GM21390 (cell line): Measurements from ENCODE around the gene ASTE1.
"Not testable (repeated sequence)": the region's sequence is repeated elsewhere in the genome, so short reads cannot be mapped to it uniquely, and the experiment has no call there.

Source experiments
- ATAC-seq: cut with Tn5 transposase; IDR thresholded peaks from one replicate; pipeline ENCODE4 v1.9.1; 2021; ENCODE audit not compliant: unreplicated experiment

The ASTE1 gene

GRCh38 chr3:131026321-131027151 is at the start of gene ASTE1, which contains the start of gene NEK11:
ASTE1 (minus strand) TSS chr3:131026825; CDS start chr3:131025306, 1,519 bp downstream.
NEK11 (plus strand) TSS chr3:131026877; CDS start chr3:131029709, 2,832 bp downstream.
- peak; percentile 98 for ATAC-seq

- ATAC-seq = peak; percentile 84
Observed at GRCh38 chr3:131075632-131076328, 49.2 kb upstream of the ASTE1 start.

- ATAC-seq = no peak
Observed at GRCh38 chr3:131072845-131073244, 46.2 kb upstream of the ASTE1 start.

GRCh38 chr3:131072099-131072559 is 45.5 kb upstream of the ASTE1 start:
- ATAC-seq = no peak

- ATAC-seq = peak; percentile 53
Observed at GRCh38 chr3:131067983-131068382, 41.4 kb upstream of the ASTE1 start.

GRCh38 chr3:131053043-131053859 is 26.6 kb upstream of the ASTE1 start:
- ATAC-seq = no peak

GRCh38 chr3:131050001-131050400 is 23.4 kb upstream of the ASTE1 start:
- no peak for ATAC-seq

- ATAC-seq = no peak
Observed at GRCh38 chr3:131048030-131048429, 21.4 kb upstream of the ASTE1 start.

- ATAC-seq = no peak
Observed at GRCh38 chr3:131047582-131047981, 21.0 kb upstream of the ASTE1 start.

GRCh38 chr3:131042271-131042985 is 15.8 kb upstream of the ASTE1 start:
- not testable (repeated sequence) for ATAC-seq

- ATAC-seq = no peak
Observed at GRCh38 chr3:131038326-131038725, 11.7 kb upstream of the ASTE1 start.

GRCh38 chr3:131036986-131037385 is 10.4 kb upstream of the ASTE1 start:
- no peak for ATAC-seq

- ATAC-seq = no peak
Observed at GRCh38 chr3:131036200-131036816, 9.7 kb upstream of the ASTE1 start.

GRCh38 chr3:131033480-131034080 is 7.0 kb upstream of the ASTE1 start:
- peak; percentile 81 for ATAC-seq

GRCh38 chr3:131031660-131032059 is 5.0 kb upstream of the ASTE1 start:
- no peak for ATAC-seq

GRCh38 chr3:131028844-131029243 is 2.2 kb upstream of the ASTE1 start:
- no peak for ATAC-seq

GRCh38 chr3:131025539-131025938 is 1.1 kb downstream of the ASTE1 start:
- ATAC-seq = no peak

GRCh38 chr3:131020122-131020693 is 6.4 kb downstream of the ASTE1 start:
- peak; percentile 47 for ATAC-seq

- ATAC-seq = no peak
Observed at GRCh38 chr3:131018970-131019369, 7.7 kb downstream of the ASTE1 start.
